HG03108 (cell line): Measurements from ENCODE around the gene DHX35.
A peak's percentile ranks its signal among the peaks of the same experiment; 100 is the strongest.

ENCODE experiments used
- ATAC-seq: cut with Tn5 transposase; IDR thresholded peaks from one replicate; pipeline ENCODE4 v1.9.1; 2021; ENCODE audit warnings: moderate library complexity; ENCODE audit not compliant: unreplicated experiment

DHX35 gene, protein sequence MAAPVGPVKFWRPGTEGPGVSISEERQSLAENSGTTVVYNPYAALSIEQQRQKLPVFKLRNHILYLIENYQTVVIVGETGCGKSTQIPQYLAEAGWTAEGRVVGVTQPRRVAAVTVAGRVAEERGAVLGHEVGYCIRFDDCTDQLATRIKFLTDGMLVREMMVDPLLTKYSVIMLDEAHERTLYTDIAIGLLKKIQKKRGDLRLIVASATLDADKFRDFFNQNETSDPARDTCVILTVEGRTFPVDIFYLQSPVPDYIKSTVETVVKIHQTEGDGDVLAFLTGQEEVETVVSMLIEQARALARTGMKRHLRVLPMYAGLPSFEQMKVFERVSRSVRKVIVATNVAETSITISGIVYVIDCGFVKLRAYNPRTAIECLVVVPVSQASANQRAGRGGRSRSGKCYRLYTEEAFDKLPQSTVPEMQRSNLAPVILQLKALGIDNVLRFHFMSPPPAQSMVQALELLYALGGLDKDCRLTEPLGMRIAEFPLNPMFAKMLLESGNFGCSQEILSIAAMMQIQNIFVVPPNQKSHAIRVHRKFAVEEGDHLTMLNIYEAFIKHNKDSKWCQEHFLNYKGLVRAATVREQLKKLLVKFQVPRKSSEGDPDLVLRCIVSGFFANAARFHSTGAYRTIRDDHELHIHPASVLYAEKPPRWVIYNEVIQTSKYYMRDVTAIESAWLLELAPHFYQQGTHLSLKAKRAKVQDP

GRCh38 chr20:38962044-38962927 lies at the start of gene DHX35:
Gene DHX35 (plus strand): TSS chr20:38962344. CDS start chr20:38962368, 24 bp downstream.
- peak; percentile 94 for ATAC-seq

GRCh38 chr20:38915355-38915754 lies 46.8 kb upstream of the DHX35 start:
- no peak for ATAC-seq

- no peak for ATAC-seq
Observed at GRCh38 chr20:38917657-38918056, 44.5 kb upstream of the DHX35 start.

GRCh38 chr20:38918172-38918571 lies 44.0 kb upstream of the DHX35 start:
- ATAC-seq, result no peak

- ATAC-seq, result no peak
Observed at GRCh38 chr20:38919683-38920082, 42.5 kb upstream of the DHX35 start.

DNA sequence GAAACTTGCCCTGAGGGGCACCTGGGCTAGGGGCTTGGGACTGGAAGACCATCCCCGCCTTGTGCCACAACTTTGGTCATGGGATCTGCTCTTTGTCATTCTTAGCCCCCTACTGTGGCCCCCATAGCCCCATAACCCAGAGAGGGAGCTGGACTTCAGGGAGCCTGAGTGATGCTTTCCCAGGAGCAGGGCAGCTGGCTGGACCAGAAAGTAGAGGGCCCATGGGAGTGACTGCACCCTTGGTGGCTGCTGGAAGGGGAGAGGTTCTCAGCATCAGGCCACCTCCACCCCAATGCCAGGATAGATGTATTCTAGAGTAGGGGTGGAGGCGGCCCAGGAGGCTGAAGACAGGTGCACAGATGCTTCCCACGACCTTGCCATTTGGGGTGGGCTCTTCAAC lies 41.7 kb upstream of the DHX35 start:
- ATAC-seq, result no peak

GRCh38 chr20:38920851-38921250 lies 41.3 kb upstream of the DHX35 start:
- ATAC-seq, result no peak

DNA sequence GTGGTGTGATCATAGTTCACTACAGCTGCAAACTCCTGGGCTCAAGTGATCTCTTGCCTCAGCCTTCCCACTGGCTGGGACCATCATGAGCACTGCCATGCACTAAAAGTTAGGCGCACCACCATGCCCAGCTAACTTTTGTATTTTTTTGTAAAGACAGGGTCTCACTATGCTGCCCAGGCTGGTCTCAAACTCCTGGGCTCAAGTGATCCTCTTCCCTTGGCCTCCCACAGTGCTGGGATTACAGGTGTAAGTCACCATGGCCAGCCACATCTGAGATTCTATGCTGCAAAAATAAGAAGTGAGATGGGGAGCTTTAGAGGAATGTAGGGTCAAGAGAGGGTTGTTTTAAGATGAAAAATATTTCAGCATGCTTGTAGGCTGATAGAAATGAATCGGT lies 37.4 kb upstream of the DHX35 start:
- ATAC-seq, result no peak

DNA sequence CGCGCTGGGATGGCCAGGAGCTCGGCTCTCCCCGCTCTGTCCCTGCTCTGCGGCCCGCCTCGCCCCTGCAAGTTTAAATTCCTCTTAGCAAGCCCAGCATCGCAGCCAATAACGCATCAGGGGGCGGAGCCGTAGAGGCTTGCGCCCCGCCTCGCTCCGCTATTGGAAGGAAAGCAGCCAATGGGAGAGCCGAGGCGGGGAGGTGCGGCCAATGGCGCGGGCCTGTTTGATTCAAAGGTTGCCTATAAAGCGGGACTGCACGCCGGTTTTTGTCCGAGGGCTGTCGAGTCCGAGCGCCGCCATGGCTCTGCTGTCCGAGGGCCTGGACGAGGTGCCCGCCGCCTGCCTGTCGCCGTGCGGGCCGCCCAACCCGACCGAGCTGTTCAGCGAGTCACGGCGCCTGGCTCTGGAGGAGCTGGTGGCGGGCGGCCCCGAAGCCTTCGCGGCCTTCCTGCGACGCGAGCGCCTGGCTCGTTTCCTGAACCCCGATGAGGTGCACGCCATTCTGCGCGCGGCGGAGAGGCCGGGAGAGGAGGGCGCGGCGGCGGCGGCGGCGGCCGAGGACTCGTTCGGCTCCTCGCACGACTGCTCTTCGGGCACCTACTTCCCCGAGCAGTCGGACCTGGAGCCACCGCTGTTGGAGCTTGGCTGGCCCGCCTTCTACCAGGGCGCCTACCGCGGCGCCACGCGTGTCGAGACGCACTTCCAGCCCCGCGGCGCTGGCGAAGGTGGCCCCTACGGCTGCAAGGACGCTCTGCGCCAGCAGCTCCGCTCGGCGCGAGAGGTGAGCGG lies 35.8 kb upstream of the DHX35 start, which contains the start of gene FAM83D:
TSS of gene FAM83D (plus strand) at position 276 of the 792 bp plus-strand sequence. CDS start at position 302, 26 bp downstream.
- peak; percentile 91 for ATAC-seq

- ATAC-seq, result no peak
Observed at GRCh38 chr20:38926934-38927616, 35.1 kb upstream of the DHX35 start.

DNA sequence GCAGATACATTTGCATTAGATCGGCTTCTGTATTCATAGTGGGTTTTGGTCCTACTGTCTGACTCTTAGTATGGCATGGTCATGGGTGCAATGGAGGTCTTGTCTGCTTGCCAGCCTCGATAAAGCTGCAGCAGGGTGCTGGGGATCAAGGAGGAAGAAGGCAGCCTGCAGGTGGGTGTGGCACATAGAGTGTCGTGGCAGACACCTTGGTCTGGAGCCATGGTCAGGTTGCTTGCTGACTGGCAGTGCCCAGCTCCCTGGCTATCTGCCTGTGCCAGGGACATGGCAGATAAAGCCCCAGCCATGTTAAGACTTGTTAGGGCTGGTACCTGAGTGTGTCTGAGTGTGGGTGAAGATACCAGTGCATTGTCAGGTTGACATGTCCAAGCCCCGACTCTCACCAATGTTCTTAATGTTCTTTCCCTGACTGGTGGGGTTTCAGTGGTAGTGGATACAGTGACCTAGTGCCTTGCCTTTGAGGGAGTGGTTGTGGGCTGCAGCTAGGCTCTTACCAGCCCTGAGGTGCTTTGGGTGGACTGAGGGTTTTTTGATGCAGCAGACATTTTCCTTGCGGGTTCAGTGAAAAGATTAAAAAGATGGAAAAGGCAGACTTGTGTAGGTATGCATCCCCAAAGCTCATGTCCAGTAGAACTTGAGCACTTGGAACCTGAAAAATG lies 34.1 kb upstream of the DHX35 start:
- ATAC-seq, result no peak

- no peak for ATAC-seq
Observed at GRCh38 chr20:38930242-38930569, 31.9 kb upstream of the DHX35 start.

DNA sequence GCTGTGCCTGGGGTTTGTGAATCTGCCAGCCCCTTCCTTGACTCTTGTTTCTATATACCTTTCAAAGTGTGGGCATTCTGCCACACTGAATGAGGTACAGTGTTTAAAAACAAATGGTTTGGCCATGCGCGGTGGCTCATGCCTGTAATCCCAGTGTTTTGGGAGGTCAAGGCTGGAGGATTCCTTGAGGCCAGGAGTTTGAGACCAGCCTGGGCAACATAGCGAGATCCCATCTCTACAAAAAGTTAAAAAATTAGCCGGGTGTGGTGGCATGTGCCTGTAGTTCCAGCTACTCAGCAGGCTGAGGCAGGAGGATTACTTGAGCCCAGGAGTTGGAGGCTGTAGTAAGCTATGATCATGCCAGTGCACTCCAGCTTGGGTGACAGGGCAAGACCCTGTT lies 30.2 kb upstream of the DHX35 start:
- ATAC-seq, result no peak

GRCh38 chr20:38932457-38933120 lies 29.6 kb upstream of the DHX35 start:
- ATAC-seq, result no peak

DNA sequence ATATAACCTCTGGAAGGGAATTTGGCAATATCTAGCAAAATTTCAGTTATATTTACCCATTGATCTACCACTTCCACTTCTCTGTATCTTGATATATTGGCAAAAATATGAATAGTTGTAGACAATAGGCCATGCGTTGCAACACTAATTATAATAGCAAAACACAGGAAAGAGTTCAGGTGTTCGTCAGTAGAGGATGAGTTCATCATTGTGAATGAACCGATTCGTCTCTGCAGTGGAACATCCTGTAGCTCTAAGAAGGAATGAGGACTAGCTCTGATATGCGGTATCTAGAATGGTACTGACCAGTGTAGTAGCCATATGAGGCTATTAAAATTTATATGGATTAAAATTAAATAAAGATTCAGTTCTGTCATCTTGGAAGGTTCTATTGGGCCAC lies 27.6 kb upstream of the DHX35 start:
- ATAC-seq, result no peak

GRCh38 chr20:38935285-38935684 lies 26.9 kb upstream of the DHX35 start:
- no peak for ATAC-seq

GRCh38 chr20:38935967-38936407 lies 26.2 kb upstream of the DHX35 start:
- no peak for ATAC-seq

DNA sequence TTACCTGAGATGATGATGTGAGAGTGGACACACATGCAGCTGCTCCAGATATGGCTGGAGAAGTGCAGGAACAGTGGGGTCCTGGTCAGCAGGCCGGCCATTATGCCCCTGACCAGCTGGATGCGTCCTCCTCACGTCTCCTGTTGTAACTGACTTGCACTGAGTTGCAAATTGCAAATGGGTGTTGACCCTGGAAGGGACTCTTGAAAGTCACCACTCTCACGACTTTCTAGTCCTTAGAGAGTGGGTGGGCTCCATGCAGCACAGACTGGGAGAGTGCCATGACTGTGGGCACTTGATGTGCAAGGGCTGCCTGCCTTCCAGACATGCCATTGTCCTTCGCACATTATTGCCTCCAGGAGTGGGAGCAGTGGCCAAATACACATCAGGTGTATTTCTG lies 25.1 kb upstream of the DHX35 start:
- no peak for ATAC-seq

- no peak for ATAC-seq
Observed at GRCh38 chr20:38937978-38938473, 24.1 kb upstream of the DHX35 start.
